Measurements from ENCODE around the gene NFKBIZ.
"Not testable (repeated sequence)": the region's sequence is repeated elsewhere in the genome, so short reads cannot be mapped to it uniquely, and the experiment has no call there.

The NFKBIZ gene

GRCh38 chr3:101851850-101852714, 2.8 kb downstream of the NFKBIZ start:
- DNase-seq = no peak

GRCh38 chr3:101852983-101853840, 3.9 kb downstream of the NFKBIZ start:
- no peak for DNase-seq

GRCh38 chr3:101853982-101854381, 4.7 kb downstream of the NFKBIZ start:
- no peak for DNase-seq

- no peak for DNase-seq
These were observed 5.4 kb downstream of the NFKBIZ start for GRCh38 chr3:101854608-101855304.

GRCh38 chr3:101857301-101857741, 8.0 kb downstream of the NFKBIZ start:
- no peak for DNase-seq

- no peak for DNase-seq
These were observed 9.2 kb downstream of the NFKBIZ start for GRCh38 chr3:101858464-101859030.

- DNase-seq = no peak
These were observed 10.7 kb downstream of the NFKBIZ start for GRCh38 chr3:101859882-101860448.

GRCh38 chr3:101861212-101861788, 12.0 kb downstream of the NFKBIZ start:
- no peak for DNase-seq

- DNase-seq = peak; percentile 7
These were observed 12.6 kb downstream of the NFKBIZ start for GRCh38 chr3:101861789-101862415.

- peak; percentile 4 for DNase-seq
These were observed 13.3 kb downstream of the NFKBIZ start for GRCh38 chr3:101862416-101863165.

- DNase-seq = not testable (repeated sequence)
These were observed 15.6 kb downstream of the NFKBIZ start for GRCh38 chr3:101864926-101865325.

- DNase-seq = no peak
These were observed 16.6 kb downstream of the NFKBIZ start for GRCh38 chr3:101865751-101866509.

GRCh38 chr3:101867511-101867910, 18.2 kb downstream of the NFKBIZ start:
- DNase-seq = no peak

GRCh38 chr3:101867996-101868395, 18.7 kb downstream of the NFKBIZ start:
- DNase-seq = no peak

GRCh38 chr3:101868534-101869464, 19.5 kb downstream of the NFKBIZ start:
- DNase-seq = peak; percentile 12

GRCh38 chr3:101870138-101870537, 20.8 kb downstream of the NFKBIZ start:
- DNase-seq = no peak

- no peak for DNase-seq
These were observed 24.3 kb downstream of the NFKBIZ start for GRCh38 chr3:101873619-101874018.

GRCh38 chr3:101876142-101876541, 26.8 kb downstream of the NFKBIZ start:
- DNase-seq = peak; percentile 41

- no peak for DNase-seq
These were observed 29.3 kb downstream of the NFKBIZ start for GRCh38 chr3:101878589-101878988.
